B cell (primary cell): ENCODE data around the gene GLB1L3. TPM values are rescaled to one million over a fixed set of nuclear protein-coding genes. Genes with fewer than 3 reads are reported as not detected.

Experiments used
- ATAC-seq: fragments of 200-7000 bp; cut with Tn5 transposase; one replicate; pipeline ENCODE4 v1.10.0; 2021; ENCODE audit warnings: low read depth, mild to moderate bottlenecking, moderate number of reproducible peaks, moderate library complexity
- CTCF ChIA-PET: fragments of 350-600 bp; sonication (Branson Sonifier 250); formaldehyde crosslinking; loops from one replicate; lab custom pipeline; 2021; ENCODE audit warnings: antibody characterized with exemption, inconsistent platforms; lab: Charles Lee
- POLR2A ChIA-PET: fragments of 350-600 bp; sonication (Branson Sonifier 250); formaldehyde crosslinking; loops from one replicate; lab custom pipeline; 2021; ENCODE audit warnings: antibody characterized with exemption; lab: Charles Lee
- DNase-seq: peaks from one replicate; pipeline ENCODE4 v3.0.0; 2013
- H2AFZ ChIP-seq: 2 replicates; pipeline ENCODE4 v1.6.1; 2012; ENCODE audit warnings: mild to moderate bottlenecking, low read depth, low read length; ENCODE audit not compliant: insufficient read depth, poor library complexity, severe bottlenecking
- H3K27ac ChIP-seq, 2 donors: 1 replicate in 1 of 2; 2 replicates in 1 of 2; pipeline ENCODE4 v1.5.1; 2012 to 2013; ENCODE audit warnings: low read length in 2 of 2, mild to moderate bottlenecking in 2 of 2, moderate library complexity in 1 of 2
- H3K27me3 ChIP-seq, 4 experiments: fragments of 200-600 bp in 1 of 4; sonication (generic) in 1 of 4; replicated peaks in 1 of 4; 1 replicate in 2 of 4; 2 replicates in 2 of 4; pipeline versions ENCODE4 v1.6.1 to v1.7.0; 2013 to 2016; ENCODE audit warnings: low read length in 3 of 4, mild to moderate bottlenecking in 2 of 4, mixed read lengths in 1 of 4, moderate library complexity in 1 of 4; ENCODE audit not compliant: insufficient read depth in 4 of 4, control insufficient read depth in 3 of 4; ENCODE audit errors: control extremely low read depth in 1 of 4
- H3K36me3 ChIP-seq, 2 experiments: replicated peaks in 1 of 2; 1 replicate in 1 of 2; 2 replicates in 1 of 2; pipeline versions ENCODE4 v1.6.1 to v1.7.1; 2013; ENCODE audit warnings: low read length in 1 of 2; ENCODE audit not compliant: insufficient read depth in 2 of 2, control insufficient read depth in 1 of 2; ENCODE audit errors: control extremely low read depth in 1 of 2, extremely low read depth in 1 of 2
- H3K4me1 ChIP-seq, 2 donors: fragments of 200-600 bp in 1 of 2; sonication (generic) in 1 of 2; 1 replicate in 1 of 2; 2 replicates in 1 of 2; pipeline versions ENCODE4 v1.5.1 to v1.6.1; 2013 to 2017; ENCODE audit warnings: low read length in 2 of 2; ENCODE audit not compliant: control insufficient read depth in 2 of 2, insufficient read depth in 2 of 2
- H3K4me2 ChIP-seq: replicated peaks from 2 replicates; pipeline ENCODE3; 2012; ENCODE audit warnings: mild to moderate bottlenecking, low read depth, low read length; ENCODE audit not compliant: poor library complexity, severe bottlenecking
- H3K4me3 ChIP-seq, 5 experiments: fragments of 200-600 bp in 1 of 5; sonication (generic) in 1 of 5; 1 replicate in 3 of 5; 2 replicates in 2 of 5; pipeline versions ENCODE4 v1.5.1 to v1.7.0; 2011 to 2016; ENCODE audit warnings: low read length in 4 of 5, mild to moderate bottlenecking in 4 of 5, low read depth in 2 of 5, control low read depth in 1 of 5, moderate library complexity in 1 of 5; ENCODE audit not compliant: insufficient read depth in 1 of 5; ENCODE audit errors: control extremely low read depth in 1 of 5, extremely low read depth in 1 of 5
- H3K79me2 ChIP-seq: fragments of 200-600 bp; sonication (generic); one replicate; pipeline ENCODE4 v1.6.0; 2016; ENCODE audit warnings: low read length; ENCODE audit not compliant: control insufficient read depth, insufficient read depth
- H3K9ac ChIP-seq: fragments of 200-600 bp; sonication (generic); 2 replicates; pipeline ENCODE4 v1.6.1; 2017; ENCODE audit warnings: mild to moderate bottlenecking, low read length, moderate library complexity
- H3K9me3 ChIP-seq, 3 donors: one replicate each; pipeline versions ENCODE4 v1.6.1 to v1.7.1; 2013; ENCODE audit warnings: low read length in 2 of 3; ENCODE audit not compliant: control insufficient read depth in 2 of 3, insufficient read depth in 1 of 3; ENCODE audit errors: control extremely low read depth in 1 of 3
- H4K20me1 ChIP-seq: 2 replicates; pipeline ENCODE4 v1.6.0; 2012; ENCODE audit warnings: mild to moderate bottlenecking, low read length; ENCODE audit not compliant: insufficient read depth, control insufficient read depth, poor library complexity, severe bottlenecking
- H3K27ac Mint-ChIP-seq: one replicate; pipeline ENCODE4 v1.8.0; 2021; ENCODE audit warnings: mixed read lengths
- H3K27me3 Mint-ChIP-seq: one replicate; pipeline ENCODE4 v1.8.0; 2021; ENCODE audit warnings: mixed read lengths
- H3K4me1 Mint-ChIP-seq: one replicate; pipeline ENCODE4 v1.8.0; 2021; ENCODE audit warnings: mixed read lengths
- H3K4me3 Mint-ChIP-seq: one replicate; pipeline ENCODE4 v1.8.0; 2021; ENCODE audit warnings: mixed read lengths
- H3K9me3 Mint-ChIP-seq: one replicate; pipeline ENCODE4 v1.8.0; 2022; ENCODE audit warnings: mixed read lengths; ENCODE audit not compliant: insufficient read depth
- CTCF ChIP-seq: fragments of 200-600 bp; IDR thresholded peaks from one replicate; pipeline ENCODE4 v1.8.0; 2022; ENCODE audit warnings: antibody characterized with exemption, mild to moderate bottlenecking
- EZH2 ChIP-seq: IDR thresholded peaks from 2 replicates; pipeline ENCODE4 v1.6.1; 2012; ENCODE audit warnings: borderline replicate concordance, low read depth, mild to moderate bottlenecking, moderate library complexity, low read length; ENCODE audit not compliant: insufficient read depth, poor library complexity, severe bottlenecking
- WGBS: methylation state at CpG from one replicate; pipeline ENCODE4 v1.1.5; 2013; ENCODE audit warnings: missing lambda C conversion rate; ENCODE audit not compliant: insufficient coverage; 5-methylcytosine and 5-hydroxymethylcytosine counted together
- intact Hi-C: fragments of 100-400 bp; cut with micrococcal nuclease; formaldehyde crosslinking; loops from one replicate; pipeline ENCODE4 v1.10.0; 2022
- polyA plus RNA-seq: library from polyadenylated mRNA; depleted of rRNA; stranded (reverse); fragments of >200 nt; gene quantifications from 2 replicates; pipeline ENCODE4 v1.2.3, GENCODE V29; 2012
- total RNA-seq, 2 donors: library from RNA; stranded (reverse); fragments of 120-200 nt in 1 of 2; gene quantifications; 1 replicate in 1 of 2; 2 replicates in 1 of 2; pipeline versions ENCODE4 v1.2.3 to v1.2.4, GENCODE V29; 2013 to 2022

The GLB1L3 gene
- total and polyA plus RNA-seq, 2 donors (not counting 1 experiment from before 2014, with no cell fraction given): not detected

- Histone ChIP-seq H3K9ac (no peak overlapping the region), H4K20me1 (no peaks in the 10 kb centered on the region), H3K9me3 (peaks cover 3 to 7% (median 7%) of the 10 kb centered on the region in 3 donors), H3K4me3 (no peak overlapping the region), H3K27ac (no peak overlapping the region), H3K79me2 (no peaks in the 10 kb centered on the region), H3K4me2 (no peak overlapping the region), H3K4me1 (no peaks in the 10 kb centered on the region), H2AFZ (no peak overlapping the region), H3K36me3 (no peaks in the 10 kb centered on the region), H3K27me3 (peaks cover 0 to 3% (median 0%) of the 10 kb centered on the region in 4 experiments)
- no CpG with 5 or more reads among the region's 4 CpGs for WGBS
- Mint-ChIP-seq H3K4me3 (no peak overlapping the region), H3K4me1 (no peaks in the 10 kb centered on the region), H3K9me3 (peaks cover 8% of the 10 kb centered on the region), H3K27me3 (peaks cover 33% of the 10 kb centered on the region), H3K27ac (no peak overlapping the region)
- ChIA-PET CTCF (no interaction called here), POLR2A (no interaction called here)
- no peak for ATAC-seq
- TF ChIP-seq EZH2: no peak
- TF ChIP-seq CTCF: no peak
- intact Hi-C loops: no loop called here
- DNase-seq: no peak
Observed at GRCh38 chr11:134322553-134322952, 46.4 kb downstream of the GLB1L3 start.

- 86% methylated on average over 1 of the region's 1 CpG for WGBS
- Mint-ChIP-seq H3K4me1 (peaks cover 14% of the 10 kb centered on the region), H3K27ac (no peak overlapping the region), H3K27me3 (peaks cover 44% of the 10 kb centered on the region), H3K4me3 (no peak overlapping the region), H3K9me3 (peaks cover 2% of the 10 kb centered on the region)
- DNase-seq: no peak
- H2AFZ ChIP-seq: no peak overlapping the region
- intact Hi-C loops: no loop called here
- H3K36me3 ChIP-seq: no peaks in the 10 kb centered on the region
- no peaks in the 10 kb centered on the region for H4K20me1 ChIP-seq
- H3K79me2 ChIP-seq: no peaks in the 10 kb centered on the region
- POLR2A ChIA-PET: no interaction called here
- H3K4me2 ChIP-seq: no peak overlapping the region
- CTCF ChIA-PET: no interaction called here
- peaks cover 2 to 32% (median 16%) of the 10 kb centered on the region in 4 experiments for H3K27me3 ChIP-seq
- TF ChIP-seq CTCF (no peak), EZH2 (no peak)
- H3K9me3 ChIP-seq: peaks cover 0 to 4% (median 2%) of the 10 kb centered on the region in 3 donors
- no peak for ATAC-seq
- no peak overlapping the region for H3K4me3 ChIP-seq
- H3K9ac ChIP-seq: no peak overlapping the region
- H3K4me1 ChIP-seq: peaks cover 18 to 19% of the 10 kb centered on the region in 2 donors
- no peak overlapping the region for H3K27ac ChIP-seq
Observed at GRCh38 chr11:134328433-134328832, 52.3 kb downstream of the GLB1L3 start.
